AG10803 (cell line): ENCODE measurements around the gene SAFB.

Experiments used
- DNase-seq: peaks from one replicate; pipeline ENCODE4 v3.0.0; 2010; ENCODE audit warnings: low read depth
- H3K4me3 ChIP-seq: 2 replicates; pipeline ENCODE4 v1.5.1; 2011; ENCODE audit warnings: mild to moderate bottlenecking, low read length, control low read depth
- TF ChIP-seq, protein P1 (sequence below): conservative IDR thresholded peaks from 2 replicates; pipeline ENCODE4 v1.5.1; 2011; ENCODE audit warnings: mild to moderate bottlenecking, low read length, control low read depth, inconsistent platforms

SAFB gene

DNA sequence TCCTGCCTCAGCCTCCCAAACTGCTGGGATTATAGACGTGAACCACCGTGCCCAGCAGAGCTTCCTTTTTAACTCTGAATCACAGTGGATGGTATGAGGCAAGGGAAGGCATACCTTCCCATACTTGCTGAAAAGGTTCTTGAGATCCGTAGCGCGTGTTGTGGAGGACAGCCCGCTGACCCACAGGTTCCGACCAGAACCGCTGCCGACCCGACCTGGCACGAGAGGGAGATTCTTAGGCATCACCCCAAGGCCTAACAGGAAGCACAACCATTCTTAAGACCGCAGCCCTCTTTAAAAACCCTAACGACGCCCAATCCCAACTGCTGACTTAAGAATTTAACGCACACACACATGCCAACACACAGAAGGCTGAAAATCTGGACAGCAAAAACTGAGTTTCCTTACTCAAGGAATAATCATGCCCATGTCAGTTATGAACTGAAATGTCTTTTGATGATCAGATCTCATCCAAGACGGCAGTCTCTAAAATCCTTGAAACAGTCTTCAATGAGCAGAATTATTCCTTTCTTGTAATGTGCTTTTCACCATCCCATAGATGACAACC is 12.9 kb upstream of the SAFB start:
- TF ChIP-seq, protein P1, sequence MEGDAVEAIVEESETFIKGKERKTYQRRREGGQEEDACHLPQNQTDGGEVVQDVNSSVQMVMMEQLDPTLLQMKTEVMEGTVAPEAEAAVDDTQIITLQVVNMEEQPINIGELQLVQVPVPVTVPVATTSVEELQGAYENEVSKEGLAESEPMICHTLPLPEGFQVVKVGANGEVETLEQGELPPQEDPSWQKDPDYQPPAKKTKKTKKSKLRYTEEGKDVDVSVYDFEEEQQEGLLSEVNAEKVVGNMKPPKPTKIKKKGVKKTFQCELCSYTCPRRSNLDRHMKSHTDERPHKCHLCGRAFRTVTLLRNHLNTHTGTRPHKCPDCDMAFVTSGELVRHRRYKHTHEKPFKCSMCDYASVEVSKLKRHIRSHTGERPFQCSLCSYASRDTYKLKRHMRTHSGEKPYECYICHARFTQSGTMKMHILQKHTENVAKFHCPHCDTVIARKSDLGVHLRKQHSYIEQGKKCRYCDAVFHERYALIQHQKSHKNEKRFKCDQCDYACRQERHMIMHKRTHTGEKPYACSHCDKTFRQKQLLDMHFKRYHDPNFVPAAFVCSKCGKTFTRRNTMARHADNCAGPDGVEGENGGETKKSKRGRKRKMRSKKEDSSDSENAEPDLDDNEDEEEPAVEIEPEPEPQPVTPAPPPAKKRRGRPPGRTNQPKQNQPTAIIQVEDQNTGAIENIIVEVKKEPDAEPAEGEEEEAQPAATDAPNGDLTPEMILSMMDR, result no peak
- no peak for DNase-seq
- no peak overlapping the region for H3K4me3 ChIP-seq

DNA sequence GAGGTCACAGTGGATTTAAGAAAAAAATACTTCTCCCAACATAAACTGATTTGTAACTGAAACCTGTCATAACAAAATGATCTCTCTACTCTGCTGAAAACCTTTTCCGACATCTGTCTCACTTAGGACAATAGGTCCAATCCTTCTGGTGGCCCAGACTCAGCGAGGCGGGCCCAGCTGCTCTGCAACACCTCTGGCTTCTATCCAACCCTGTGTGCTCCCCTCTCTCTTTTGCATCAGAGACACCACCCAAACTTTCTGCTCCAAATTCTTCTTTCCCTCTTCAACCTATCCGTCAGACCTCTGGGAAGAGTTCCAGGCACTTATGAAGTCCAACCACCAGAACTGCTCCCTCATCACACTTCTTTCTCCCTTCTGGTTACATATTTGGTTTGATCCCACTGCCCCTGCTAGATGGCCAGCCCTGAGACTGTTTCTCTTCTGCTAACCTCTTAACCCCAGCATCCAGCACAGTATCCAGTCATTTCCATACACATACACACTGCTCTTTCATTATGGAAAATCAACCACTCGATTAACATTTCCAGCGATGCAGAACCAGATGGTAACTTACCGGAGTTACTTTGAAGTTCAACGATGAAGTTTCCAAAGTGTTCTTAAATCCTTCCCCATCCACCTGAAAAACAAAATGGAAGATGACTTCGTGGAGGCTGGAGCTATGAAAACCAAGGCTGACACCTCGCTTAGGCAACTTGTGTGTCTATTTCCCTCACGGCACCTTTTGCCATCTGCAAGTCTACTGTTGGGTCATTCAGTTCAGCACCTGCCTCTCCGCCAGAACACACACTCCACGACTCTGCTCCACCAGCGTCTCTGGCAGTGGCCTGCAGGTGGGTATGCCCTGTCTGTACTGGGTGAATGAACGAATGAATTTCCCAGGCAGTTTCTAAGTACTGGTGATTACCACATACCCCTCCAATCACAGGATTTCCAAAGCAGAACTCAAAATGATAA is 9.7 kb upstream of the SAFB start:
- TF ChIP-seq, protein P1, result no peak
- DNase-seq, result no peak
- no peak overlapping the region for H3K4me3 ChIP-seq

DNA sequence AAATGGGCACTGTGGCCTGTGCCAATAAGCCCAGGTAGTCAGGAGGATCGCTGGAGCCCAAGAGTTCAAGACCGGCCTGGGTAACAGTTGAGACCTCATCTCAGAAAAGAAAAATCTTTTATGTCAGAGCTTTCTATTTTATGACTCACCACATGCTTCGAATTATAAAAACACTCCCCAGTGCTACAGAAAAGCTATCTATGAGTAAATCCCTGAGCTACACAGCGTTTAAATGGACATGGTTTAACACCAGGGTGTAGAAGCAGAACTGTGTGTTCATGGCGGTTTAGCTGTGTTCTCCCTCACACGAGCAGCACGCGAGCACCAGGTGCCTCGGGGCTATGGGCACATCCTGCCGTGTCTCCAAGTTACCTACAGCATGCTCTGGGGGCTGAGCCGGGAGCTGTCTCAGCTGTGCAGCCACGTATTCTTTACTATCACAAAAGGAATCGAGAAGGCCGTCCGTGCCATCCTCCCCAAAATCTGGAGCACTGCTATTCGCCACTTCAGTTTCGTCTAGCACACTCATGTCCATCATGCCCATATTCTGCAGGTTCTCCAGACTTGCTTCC is 7.0 kb upstream of the SAFB start:
- H3K4me3 ChIP-seq, result no peak overlapping the region
- TF ChIP-seq, protein P1, result no peak
- no peak for DNase-seq

DNA sequence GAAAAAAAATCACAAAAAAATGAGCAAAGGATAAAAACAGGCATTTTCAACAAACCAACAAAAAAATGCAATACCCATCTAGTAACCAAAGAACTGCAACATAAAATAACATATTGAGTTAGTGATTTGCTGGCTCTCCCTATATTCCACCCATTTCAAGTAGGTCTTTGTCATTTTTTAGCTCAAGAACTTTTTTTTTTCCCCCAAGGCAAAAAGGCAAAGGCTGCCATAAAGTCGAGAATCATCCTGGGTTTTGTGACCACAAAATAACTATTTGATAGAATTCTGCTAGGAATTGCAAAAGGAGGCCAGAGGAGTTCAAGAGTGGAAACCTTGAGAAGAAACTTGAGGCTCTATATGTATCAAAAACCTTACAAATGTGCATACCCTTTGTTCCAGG is 5.8 kb upstream of the SAFB start:
- DNase-seq, result no peak

DNA sequence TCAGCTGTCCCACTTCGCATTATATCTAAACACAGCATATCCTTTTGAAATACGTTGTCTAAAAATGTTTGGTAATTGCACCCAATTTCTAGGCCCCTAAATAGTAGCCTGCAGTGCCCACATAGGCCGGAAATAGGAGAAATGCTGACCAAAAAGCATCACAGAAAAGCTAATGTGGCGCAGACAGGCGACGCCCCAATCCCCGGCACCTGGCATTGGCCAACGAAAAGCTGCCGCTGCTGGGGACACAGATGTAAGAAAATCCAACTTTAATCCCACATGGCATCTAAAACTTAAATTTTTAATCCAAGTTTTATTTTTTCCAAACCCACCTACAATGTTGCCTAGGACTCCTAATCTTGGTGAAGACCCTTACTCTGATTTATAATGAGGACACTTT is 4.3 kb upstream of the SAFB start:
- no peak overlapping the region for H3K4me3 ChIP-seq
- no peak for DNase-seq
- TF ChIP-seq, protein P1, result no peak

More for the DNA sequence above, 5.8 kb upstream of the SAFB start:
- H3K4me3 ChIP-seq, result no peak overlapping the region
- TF ChIP-seq, protein P1, result no peak

DNA sequence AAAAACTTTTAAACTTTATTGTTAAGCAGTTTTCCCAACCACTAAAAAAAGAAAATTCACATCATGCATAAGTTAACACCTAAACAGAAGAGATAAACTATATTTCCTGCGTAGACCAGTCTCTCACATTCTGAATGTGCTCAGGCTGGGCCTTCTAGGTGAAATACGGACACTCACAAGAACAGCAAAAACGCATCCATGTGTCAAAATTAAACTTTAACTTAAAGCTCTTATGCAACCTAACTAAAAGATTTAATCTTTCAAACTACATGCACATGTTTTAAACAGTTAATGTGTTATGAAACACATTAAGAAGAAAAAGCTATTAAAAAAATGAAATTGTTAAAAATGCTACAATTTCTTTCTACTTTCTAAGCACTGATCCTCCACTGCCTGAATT is 2.9 kb upstream of the SAFB start:
- TF ChIP-seq, protein P1, result no peak
- H3K4me3 ChIP-seq, result no peak overlapping the region
- DNase-seq, result no peak
